Right atrium auricular region (tissue), 2 donors: Measurements from ENCODE around the gene LRRC28. TPM values are rescaled to one million over a fixed set of nuclear protein-coding genes. Genes with fewer than 3 reads are reported as not detected.

Experiments
- DNase-seq: peaks from one replicate; pipeline ENCODE4 v3.0.0-alpha.2; 2019; ENCODE audit warnings: low spot score
- H3K27ac ChIP-seq, 2 donors: fragments of 200-600 bp; sonication (generic); 1 replicate in 1 of 2; 2 replicates in 1 of 2; pipeline ENCODE4 v1.5.1; 2016 to 2019
- H3K27me3 ChIP-seq, 2 donors: fragments of 200-600 bp; sonication (generic); one replicate each; pipeline versions ENCODE4 v1.5.1 to v1.6.0; 2017 to 2019
- H3K36me3 ChIP-seq: fragments of 200-600 bp; sonication (generic); one replicate; pipeline ENCODE4 v1.5.1; 2016
- H3K4me1 ChIP-seq, 2 donors: fragments of 200-600 bp; sonication (generic); one replicate each; pipeline versions ENCODE4 v1.5.1 to v1.6.0; 2017 to 2019
- H3K4me3 ChIP-seq, 2 donors: fragments of 200-600 bp; sonication (generic); 1 replicate in 1 of 2; 2 replicates in 1 of 2; pipeline ENCODE4 v1.5.1; 2017 to 2019; ENCODE audit warnings: mild to moderate bottlenecking in 1 of 2, moderate library complexity in 1 of 2
- H3K9me3 ChIP-seq, 2 donors: fragments of 200-600 bp; sonication (generic); one replicate each; pipeline ENCODE4 v1.5.1; 2019
- total RNA-seq, 2 donors: library from RNA; depleted of rRNA; stranded (reverse); fragments of >200 nt; gene quantifications; one replicate each; pipeline ENCODE4 v1.1.0, GENCODE V29; 2016
- TF ChIP-seq, protein P1 (sequence below), 2 donors: fragments of 200-600 bp; sonication (generic); IDR thresholded peaks; one replicate each; pipeline ENCODE4 v1.5.1; 2019; ENCODE audit warnings: antibody characterized with exemption in 2 of 2

LRRC28 gene
- total RNA-seq, 2 donors from 2014 or later, result 29.8 to 34.5 TPM

DNA sequence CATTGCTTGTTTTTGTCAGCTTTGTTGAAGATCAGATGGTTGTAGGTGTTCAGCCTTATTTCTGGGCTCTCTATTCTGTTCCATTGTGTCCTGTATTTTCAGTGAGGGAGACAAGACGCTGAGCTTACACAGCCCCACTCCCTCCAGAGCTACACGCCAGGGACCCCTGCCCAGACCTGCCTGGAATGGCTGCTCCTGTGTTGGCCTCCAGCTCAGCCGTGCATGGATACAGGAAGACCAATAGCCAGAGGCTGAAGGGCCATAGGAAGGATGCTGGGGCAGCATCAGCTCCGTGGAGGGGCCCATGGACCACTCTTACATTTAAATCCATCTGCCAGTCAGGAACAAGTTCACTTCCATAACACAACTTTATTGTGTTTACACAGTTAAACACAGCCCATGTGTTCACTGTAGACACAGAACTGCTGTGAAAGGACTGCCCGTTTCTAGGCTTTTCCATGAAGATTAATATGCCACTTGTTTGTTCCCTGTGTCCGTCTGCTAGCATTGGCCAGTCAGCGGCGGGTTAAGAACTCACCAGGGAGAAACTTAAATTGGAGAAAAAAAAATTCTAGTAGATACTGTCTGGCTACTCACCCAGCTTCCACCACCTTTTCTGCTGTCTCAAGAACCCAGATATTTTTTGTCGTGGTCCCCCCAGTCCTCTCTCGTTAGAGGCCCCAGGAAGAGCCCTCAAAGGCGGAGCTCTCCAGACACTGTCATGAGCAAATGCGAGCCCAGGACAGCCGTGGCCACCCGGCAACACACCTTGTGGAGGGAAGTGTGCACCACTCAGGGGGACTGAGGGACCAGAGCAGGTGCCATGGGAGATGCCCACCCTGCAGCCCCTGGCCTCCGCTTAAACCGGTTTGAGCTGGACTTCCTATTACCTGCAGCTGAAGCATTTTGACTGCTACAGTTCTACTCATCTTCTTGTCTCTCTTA lies 172.2 kb downstream of the LRRC28 start:
- TF ChIP-seq, protein P1, sequence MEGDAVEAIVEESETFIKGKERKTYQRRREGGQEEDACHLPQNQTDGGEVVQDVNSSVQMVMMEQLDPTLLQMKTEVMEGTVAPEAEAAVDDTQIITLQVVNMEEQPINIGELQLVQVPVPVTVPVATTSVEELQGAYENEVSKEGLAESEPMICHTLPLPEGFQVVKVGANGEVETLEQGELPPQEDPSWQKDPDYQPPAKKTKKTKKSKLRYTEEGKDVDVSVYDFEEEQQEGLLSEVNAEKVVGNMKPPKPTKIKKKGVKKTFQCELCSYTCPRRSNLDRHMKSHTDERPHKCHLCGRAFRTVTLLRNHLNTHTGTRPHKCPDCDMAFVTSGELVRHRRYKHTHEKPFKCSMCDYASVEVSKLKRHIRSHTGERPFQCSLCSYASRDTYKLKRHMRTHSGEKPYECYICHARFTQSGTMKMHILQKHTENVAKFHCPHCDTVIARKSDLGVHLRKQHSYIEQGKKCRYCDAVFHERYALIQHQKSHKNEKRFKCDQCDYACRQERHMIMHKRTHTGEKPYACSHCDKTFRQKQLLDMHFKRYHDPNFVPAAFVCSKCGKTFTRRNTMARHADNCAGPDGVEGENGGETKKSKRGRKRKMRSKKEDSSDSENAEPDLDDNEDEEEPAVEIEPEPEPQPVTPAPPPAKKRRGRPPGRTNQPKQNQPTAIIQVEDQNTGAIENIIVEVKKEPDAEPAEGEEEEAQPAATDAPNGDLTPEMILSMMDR (IDR thresholded peaks at IDR 0.05), result no peak
- Histone ChIP-seq H3K36me3 (no peaks in the 10 kb centered on the region), H3K4me1 (peaks cover 0 to 28% of the 10 kb centered on the region in 2 donors), H3K27me3 (no peaks in the 10 kb centered on the region), H3K27ac (peak overlapping the region in 1 of 2 donors; percentile 84), H3K4me3 (no peak overlapping the region), H3K9me3 (no peaks in the 10 kb centered on the region)
- DNase-seq, result no peak

GRCh38 chr15:99424131-99424571 lies 172.9 kb downstream of the LRRC28 start:
- H3K27ac ChIP-seq, result peak overlapping the region; percentile 76 to 84

GRCh38 chr15:99424978-99425656 lies 173.8 kb downstream of the LRRC28 start:
- Histone ChIP-seq H3K27me3 (no peaks in the 10 kb centered on the region), H3K4me1 (peaks cover 0 to 29% of the 10 kb centered on the region in 2 donors), H3K27ac (peak overlapping the region; percentile 76 to 84), H3K36me3 (no peaks in the 10 kb centered on the region), H3K9me3 (no peaks in the 10 kb centered on the region), H3K4me3 (no peak overlapping the region)
- TF ChIP-seq, protein P1 (IDR thresholded peaks at IDR 0.05), result no peak
- DNase-seq, result peak; percentile 77

More at GRCh38 chr15:99424131-99424571, 172.9 kb downstream of the LRRC28 start:
- DNase-seq, result no peak
- Histone ChIP-seq H3K27me3 (no peaks in the 10 kb centered on the region), H3K9me3 (no peaks in the 10 kb centered on the region), H3K4me3 (no peak overlapping the region), H3K36me3 (no peaks in the 10 kb centered on the region), H3K4me1 (peaks cover 0 to 28% of the 10 kb centered on the region in 2 donors)
- TF ChIP-seq, protein P1 (IDR thresholded peaks at IDR 0.05), result no peak

GRCh38 chr15:99425657-99426301 lies 174.5 kb downstream of the LRRC28 start:
- Histone ChIP-seq H3K36me3 (no peaks in the 10 kb centered on the region), H3K4me3 (no peak overlapping the region), H3K4me1 (peaks cover 0 to 36% of the 10 kb centered on the region in 2 donors), H3K9me3 (no peaks in the 10 kb centered on the region), H3K27me3 (no peaks in the 10 kb centered on the region), H3K27ac (peak overlapping the region; percentile 76 to 84)
- TF ChIP-seq, protein P1 (IDR thresholded peaks at IDR 0.05), result peak in 1 of 2 donors; percentile 48
- DNase-seq, result no peak

- no peaks in the 10 kb centered on the region for H3K27me3 ChIP-seq
- no peaks in the 10 kb centered on the region for H3K9me3 ChIP-seq
- H3K27ac ChIP-seq, result peak overlapping the region; percentile 76 to 84
- TF ChIP-seq, protein P1 (IDR thresholded peaks at IDR 0.05), result no peak
- H3K4me3 ChIP-seq, result no peak overlapping the region
- no peaks in the 10 kb centered on the region for H3K36me3 ChIP-seq
- H3K4me1 ChIP-seq, result peaks cover 0 to 39% of the 10 kb centered on the region in 2 donors
- DNase-seq, result no peak
Measured at GRCh38 chr15:99426431-99427105, 175.3 kb downstream of the LRRC28 start.
